ENCODE measurements around the gene RAD51B.

The RAD51B gene

GRCh38 chr14:68278576-68279436 is 459.2 kb downstream of the RAD51B start:
- Histone ChIP-seq H3K9me3 (ENCODE audit: insufficient read depth, low read depth, low read length) (no peaks in the 10 kb centered on the region), H3K27me3 (ENCODE audit: insufficient read depth, low read length) (no peaks in the 10 kb centered on the region), H3K4me3 (ENCODE audit: low read length) (no peak overlapping the region), H3K4me1 (ENCODE audit: insufficient read depth, low read length) (peaks cover 18% of the 10 kb centered on the region; the same call in 1 of the 2 replicates), H3K36me3 (ENCODE audit: insufficient read depth, low read length) (no peaks in the 10 kb centered on the region), H3K27ac (ENCODE audit: low read depth, low read length) (no peak overlapping the region), H3K9ac (ENCODE audit: low read depth, low read length) (no peak overlapping the region)
- 87% methylated on average over 4 of the region's 5 CpGs for WGBS

GRCh38 chr14:68279437-68279720 is 459.8 kb downstream of the RAD51B start:
- Histone ChIP-seq H3K4me3 (ENCODE audit: low read length) (no peak overlapping the region), H3K27me3 (ENCODE audit: insufficient read depth, low read length) (no peaks in the 10 kb centered on the region), H3K4me1 (ENCODE audit: insufficient read depth, low read length) (peaks cover 18% of the 10 kb centered on the region; the same call in 1 of the 2 replicates), H3K9ac (ENCODE audit: low read depth, low read length) (no peak overlapping the region), H3K36me3 (ENCODE audit: insufficient read depth, low read length) (no peaks in the 10 kb centered on the region), H3K9me3 (ENCODE audit: insufficient read depth, low read depth, low read length) (no peaks in the 10 kb centered on the region), H3K27ac (ENCODE audit: low read depth, low read length) (no peak overlapping the region)
- WGBS = 84% methylated on average over 1 of the region's 3 CpGs

- Histone ChIP-seq H3K27ac (ENCODE audit: low read depth, low read length) (no peak overlapping the region), H3K9me3 (ENCODE audit: insufficient read depth, low read depth, low read length) (no peaks in the 10 kb centered on the region), H3K4me1 (ENCODE audit: insufficient read depth, low read length) (peaks cover 18% of the 10 kb centered on the region; the same call in 1 of the 2 replicates), H3K36me3 (ENCODE audit: insufficient read depth, low read length) (no peaks in the 10 kb centered on the region), H3K27me3 (ENCODE audit: insufficient read depth, low read length) (no peaks in the 10 kb centered on the region), H3K4me3 (ENCODE audit: low read length) (no peak overlapping the region), H3K9ac (ENCODE audit: low read depth, low read length) (no peak overlapping the region)
- 91% methylated on average over 4 of the region's 4 CpGs for WGBS
These were observed 460.2 kb downstream of the RAD51B start for GRCh38 chr14:68279777-68280233.

GRCh38 chr14:68281497-68281896 is 461.9 kb downstream of the RAD51B start:
- Histone ChIP-seq H3K9me3 (ENCODE audit: insufficient read depth, low read depth, low read length) (no peaks in the 10 kb centered on the region), H3K4me3 (ENCODE audit: low read length) (no peak overlapping the region), H3K9ac (ENCODE audit: low read depth, low read length) (no peak overlapping the region), H3K27me3 (ENCODE audit: insufficient read depth, low read length) (no peaks in the 10 kb centered on the region), H3K27ac (ENCODE audit: low read depth, low read length) (no peak overlapping the region), H3K4me1 (ENCODE audit: insufficient read depth, low read length) (peaks cover 18% of the 10 kb centered on the region; the same call in 1 of the 2 replicates), H3K36me3 (ENCODE audit: insufficient read depth, low read length) (no peaks in the 10 kb centered on the region)
- 95% methylated on average over 4 of the region's 4 CpGs for WGBS

GRCh38 chr14:68282479-68283377 is 463.1 kb downstream of the RAD51B start:
- 72% methylated on average over 6 of the region's 6 CpGs for WGBS
- H3K36me3 ChIP-seq (ENCODE audit: insufficient read depth, low read length) = no peaks in the 10 kb centered on the region
- H3K4me1 ChIP-seq (ENCODE audit: insufficient read depth, low read length) = peaks cover 18% of the 10 kb centered on the region; the same call in 1 of the 2 replicates
- no peaks in the 10 kb centered on the region for H3K27me3 ChIP-seq (ENCODE audit: insufficient read depth, low read length)
- H3K27ac ChIP-seq (ENCODE audit: low read depth, low read length) = no peak overlapping the region
- H3K4me3 ChIP-seq (ENCODE audit: low read length) = no peak overlapping the region
- H3K9me3 ChIP-seq (ENCODE audit: insufficient read depth, low read depth, low read length) = no peaks in the 10 kb centered on the region
- H3K9ac ChIP-seq (ENCODE audit: low read depth, low read length) = no peak overlapping the region

- Histone ChIP-seq H3K27me3 (ENCODE audit: insufficient read depth, low read length) (no peaks in the 10 kb centered on the region), H3K4me3 (ENCODE audit: low read length) (no peak overlapping the region), H3K27ac (ENCODE audit: low read depth, low read length) (no peak overlapping the region), H3K9me3 (ENCODE audit: insufficient read depth, low read depth, low read length) (no peaks in the 10 kb centered on the region), H3K4me1 (ENCODE audit: insufficient read depth, low read length) (peaks cover 16% of the 10 kb centered on the region; the same call in 1 of the 2 replicates), H3K36me3 (ENCODE audit: insufficient read depth, low read length) (no peaks in the 10 kb centered on the region), H3K9ac (ENCODE audit: low read depth, low read length) (no peak overlapping the region)
- 93% methylated on average over 11 of the region's 11 CpGs for WGBS
These were observed 464.0 kb downstream of the RAD51B start for GRCh38 chr14:68283378-68284123.

- H3K4me1 ChIP-seq (ENCODE audit: insufficient read depth, low read length) = peaks cover 9% of the 10 kb centered on the region; the same call in 1 of the 2 replicates
These were observed 464.8 kb downstream of the RAD51B start for GRCh38 chr14:68284333-68284732.

GRCh38 chr14:68284834-68285233 is 465.3 kb downstream of the RAD51B start:
- H3K4me3 ChIP-seq (ENCODE audit: low read length) = no peak overlapping the region
- H3K9ac ChIP-seq (ENCODE audit: low read depth, low read length) = no peak overlapping the region
- no peak overlapping the region for H3K27ac ChIP-seq (ENCODE audit: low read depth, low read length)
- H3K9me3 ChIP-seq (ENCODE audit: insufficient read depth, low read depth, low read length) = no peaks in the 10 kb centered on the region
- WGBS = 97% methylated on average over 6 of the region's 6 CpGs
- H3K36me3 ChIP-seq (ENCODE audit: insufficient read depth, low read length) = no peaks in the 10 kb centered on the region
- H3K27me3 ChIP-seq (ENCODE audit: insufficient read depth, low read length) = no peaks in the 10 kb centered on the region
- H3K4me1 ChIP-seq (ENCODE audit: insufficient read depth, low read length) = peaks cover 9% of the 10 kb centered on the region; the same call in 1 of the 2 replicates

More at GRCh38 chr14:68284333-68284732, 464.8 kb downstream of the RAD51B start:
- no peaks in the 10 kb centered on the region for H3K27me3 ChIP-seq (ENCODE audit: insufficient read depth, low read length)
- H3K9me3 ChIP-seq (ENCODE audit: insufficient read depth, low read depth, low read length) = no peaks in the 10 kb centered on the region
- H3K36me3 ChIP-seq (ENCODE audit: insufficient read depth, low read length) = no peaks in the 10 kb centered on the region
- H3K27ac ChIP-seq (ENCODE audit: low read depth, low read length) = no peak overlapping the region
- H3K9ac ChIP-seq (ENCODE audit: low read depth, low read length) = no peak overlapping the region
- H3K4me3 ChIP-seq (ENCODE audit: low read length) = no peak overlapping the region

GRCh38 chr14:68285421-68286179 is 466.0 kb downstream of the RAD51B start:
- no peak overlapping the region for H3K9ac ChIP-seq (ENCODE audit: low read depth, low read length)
- H3K36me3 ChIP-seq (ENCODE audit: insufficient read depth, low read length) = no peaks in the 10 kb centered on the region
- 92% methylated on average over 11 of the region's 11 CpGs for WGBS
- no peaks in the 10 kb centered on the region for H3K9me3 ChIP-seq (ENCODE audit: insufficient read depth, low read depth, low read length)
- H3K4me3 ChIP-seq (ENCODE audit: low read length) = no peak overlapping the region
- H3K27me3 ChIP-seq (ENCODE audit: insufficient read depth, low read length) = no peaks in the 10 kb centered on the region
- peaks cover 9% of the 10 kb centered on the region; the same call in 1 of the 2 replicates for H3K4me1 ChIP-seq (ENCODE audit: insufficient read depth, low read length)
- H3K27ac ChIP-seq (ENCODE audit: low read depth, low read length) = no peak overlapping the region

- no peaks in the 10 kb centered on the region for H3K9me3 ChIP-seq (ENCODE audit: insufficient read depth, low read depth, low read length)
- H3K4me1 ChIP-seq (ENCODE audit: insufficient read depth, low read length) = peaks cover 12% of the 10 kb centered on the region
- no peaks in the 10 kb centered on the region for H3K27me3 ChIP-seq (ENCODE audit: insufficient read depth, low read length)
- no peak overlapping the region for H3K27ac ChIP-seq (ENCODE audit: low read depth, low read length)
- H3K36me3 ChIP-seq (ENCODE audit: insufficient read depth, low read length) = no peaks in the 10 kb centered on the region
- no peak overlapping the region for H3K4me3 ChIP-seq (ENCODE audit: low read length)
- H3K9ac ChIP-seq (ENCODE audit: low read depth, low read length) = no peak overlapping the region
These were observed 467.1 kb downstream of the RAD51B start for GRCh38 chr14:68286667-68287066.

Data from HUES64 (cell line).